BE2C (cell line): Measurements from ENCODE around the gene COPS4.

Experiments
- DNase-seq: peaks from one replicate; pipeline ENCODE4 v3.0.0-alpha.2; 2020
- H3K27me3 ChIP-seq: fragments of 250-450 bp; sonication (Bioruptor Pico); 2 replicates; pipeline ENCODE4 v1.5.1; 2020; ENCODE audit warnings: mild to moderate bottlenecking
- H3K36me3 ChIP-seq: fragments of 250-450 bp; sonication (Bioruptor Pico); 2 replicates; pipeline ENCODE4 v1.5.1; 2020; ENCODE audit warnings: mild to moderate bottlenecking
- H3K4me1 ChIP-seq: fragments of 250-450 bp; sonication (Bioruptor Pico); 2 replicates; pipeline ENCODE4 v1.5.1; 2020
- H3K4me3 ChIP-seq: 2 replicates; pipeline ENCODE4 v1.5.1; 2011; ENCODE audit warnings: low read depth, low read length
- H3K9me3 ChIP-seq: fragments of 250-450 bp; sonication (Bioruptor Pico); 2 replicates; pipeline ENCODE4 v1.5.1; 2020
- TF ChIP-seq, protein P1 (sequence below): IDR thresholded peaks from 2 replicates; pipeline ENCODE4 v1.5.1; 2012; ENCODE audit warnings: mild to moderate bottlenecking, low read depth, low read length

The COPS4 gene

DNA sequence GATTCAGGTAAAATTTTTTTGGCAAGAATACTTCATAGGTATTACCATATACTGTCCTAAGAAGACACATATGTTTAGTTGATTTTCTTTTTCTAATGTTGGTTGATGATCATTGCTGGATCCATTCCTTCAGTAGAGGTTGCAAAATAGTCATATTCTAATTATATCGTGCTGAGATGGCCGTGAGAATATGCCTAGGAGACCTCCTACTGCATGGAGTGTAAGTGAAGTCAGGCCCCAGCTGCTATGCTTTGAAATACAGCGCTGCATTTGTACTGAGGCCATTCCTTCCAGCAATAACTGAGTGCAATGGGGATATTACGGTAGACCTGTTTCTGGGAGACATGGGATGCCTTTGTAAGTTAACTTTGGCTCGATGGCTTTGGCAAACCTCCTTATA, 86.3 kb downstream of the COPS4 start:
- no peak for DNase-seq
- no peak overlapping the region for H3K4me3 ChIP-seq
- no peaks in the 10 kb centered on the region for H3K36me3 ChIP-seq
- TF ChIP-seq, protein P1, sequence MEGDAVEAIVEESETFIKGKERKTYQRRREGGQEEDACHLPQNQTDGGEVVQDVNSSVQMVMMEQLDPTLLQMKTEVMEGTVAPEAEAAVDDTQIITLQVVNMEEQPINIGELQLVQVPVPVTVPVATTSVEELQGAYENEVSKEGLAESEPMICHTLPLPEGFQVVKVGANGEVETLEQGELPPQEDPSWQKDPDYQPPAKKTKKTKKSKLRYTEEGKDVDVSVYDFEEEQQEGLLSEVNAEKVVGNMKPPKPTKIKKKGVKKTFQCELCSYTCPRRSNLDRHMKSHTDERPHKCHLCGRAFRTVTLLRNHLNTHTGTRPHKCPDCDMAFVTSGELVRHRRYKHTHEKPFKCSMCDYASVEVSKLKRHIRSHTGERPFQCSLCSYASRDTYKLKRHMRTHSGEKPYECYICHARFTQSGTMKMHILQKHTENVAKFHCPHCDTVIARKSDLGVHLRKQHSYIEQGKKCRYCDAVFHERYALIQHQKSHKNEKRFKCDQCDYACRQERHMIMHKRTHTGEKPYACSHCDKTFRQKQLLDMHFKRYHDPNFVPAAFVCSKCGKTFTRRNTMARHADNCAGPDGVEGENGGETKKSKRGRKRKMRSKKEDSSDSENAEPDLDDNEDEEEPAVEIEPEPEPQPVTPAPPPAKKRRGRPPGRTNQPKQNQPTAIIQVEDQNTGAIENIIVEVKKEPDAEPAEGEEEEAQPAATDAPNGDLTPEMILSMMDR, result no peak
- peaks cover 5% of the 10 kb centered on the region; the same call in 1 of the 2 replicates for H3K27me3 ChIP-seq
- H3K4me1 ChIP-seq, result no peaks in the 10 kb centered on the region
- H3K9me3 ChIP-seq, result no peaks in the 10 kb centered on the region

- Histone ChIP-seq H3K36me3 (no peaks in the 10 kb centered on the region), H3K4me3 (no peak overlapping the region), H3K4me1 (no peaks in the 10 kb centered on the region), H3K9me3 (no peaks in the 10 kb centered on the region), H3K27me3 (peaks cover 5% of the 10 kb centered on the region; the same call in 1 of the 2 replicates)
- DNase-seq, result no peak
- TF ChIP-seq, protein P1, result no peak
These were observed 89.3 kb downstream of the COPS4 start for GRCh38 chr4:83124111-83124780.
